HG03439 (cell line): ENCODE results near the gene GHRHR.

Source experiments
- ATAC-seq: cut with Tn5 transposase; IDR thresholded peaks from one replicate; pipeline ENCODE4 v1.9.1; 2021; ENCODE audit warnings: mild to moderate bottlenecking, moderate library complexity; ENCODE audit not compliant: unreplicated experiment

The GHRHR gene

GRCh38 chr7:30963842-30964241 lies at the start of gene GHRHR:
GHRHR (plus strand) TSS chr7:30963953; CDS start chr7:30964069, 116 bp downstream.
- no peak for ATAC-seq

- ATAC-seq = no peak
Observed at GRCh38 chr7:30914596-30914995, 49.2 kb upstream of the GHRHR start.

- ATAC-seq = no peak
Observed at GRCh38 chr7:30915005-30915601, 48.6 kb upstream of the GHRHR start.

- ATAC-seq = no peak
Observed at GRCh38 chr7:30915751-30916150, 48.0 kb upstream of the GHRHR start.

GRCh38 chr7:30916255-30916654 lies 47.5 kb upstream of the GHRHR start:
- ATAC-seq = no peak

- ATAC-seq = no peak
Observed at GRCh38 chr7:30916767-30917166, 47.0 kb upstream of the GHRHR start.

GRCh38 chr7:30917216-30917893 lies 46.4 kb upstream of the GHRHR start:
- ATAC-seq = no peak

- no peak for ATAC-seq
Observed at GRCh38 chr7:30918676-30919075, 45.1 kb upstream of the GHRHR start.

- ATAC-seq = no peak
Observed at GRCh38 chr7:30920021-30920583, 43.7 kb upstream of the GHRHR start.

GRCh38 chr7:30920584-30921539 lies 42.9 kb upstream of the GHRHR start:
- ATAC-seq = no peak

GRCh38 chr7:30921540-30922401 lies 42.0 kb upstream of the GHRHR start:
- ATAC-seq = no peak

- no peak for ATAC-seq
Observed at GRCh38 chr7:30922596-30922995, 41.2 kb upstream of the GHRHR start.

- no peak for ATAC-seq
Observed at GRCh38 chr7:30923009-30923773, 40.6 kb upstream of the GHRHR start.

- ATAC-seq = no peak
Observed at GRCh38 chr7:30923774-30924413, 39.9 kb upstream of the GHRHR start.

- ATAC-seq = no peak
Observed at GRCh38 chr7:30924624-30925023, 39.1 kb upstream of the GHRHR start.

GRCh38 chr7:30925117-30925516 lies 38.6 kb upstream of the GHRHR start:
- ATAC-seq = no peak

- no peak for ATAC-seq
Observed at GRCh38 chr7:30925913-30926312, 37.8 kb upstream of the GHRHR start.

GRCh38 chr7:30926313-30926712 lies 37.4 kb upstream of the GHRHR start:
- no peak for ATAC-seq

GRCh38 chr7:30927040-30927439 lies 36.7 kb upstream of the GHRHR start:
- no peak for ATAC-seq
